ENCODE data around the gene EFTUD2. TPM values are rescaled to one million over a fixed set of nuclear protein-coding genes. Genes with fewer than 3 reads are reported as not detected.

Gene EFTUD2
- total and polyA plus RNA-seq, 9 of the 15 experiments (the other 6 are each of a cell fraction or from before 2014, with no cell fraction given), result 65.8 to 362 (median 218) TPM

DNA sequence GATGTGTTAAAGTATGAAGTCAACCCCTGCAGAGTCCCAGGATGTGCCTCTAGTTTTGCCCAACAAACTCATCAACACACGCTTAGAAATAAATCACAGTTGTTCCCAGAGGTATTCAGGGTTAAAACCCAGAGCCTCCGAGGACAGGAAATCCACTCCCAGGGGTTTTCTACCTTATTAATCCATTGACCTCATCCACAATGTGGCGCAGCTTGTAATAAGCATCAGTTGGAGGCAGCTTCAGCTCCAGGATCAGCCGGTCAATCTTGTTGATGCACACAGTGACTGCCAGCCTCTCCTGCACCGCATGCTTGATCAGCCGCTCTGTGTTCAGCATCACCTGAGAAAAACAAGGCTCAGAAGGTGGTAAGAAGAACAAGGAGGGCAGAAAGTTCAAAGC, 23.5 kb downstream of the EFTUD2 start:
- Histone ChIP-seq H3K27ac (ENCODE audit: extremely low read depth, low read depth, low read length) (no peak overlapping the region), H4K20me1 (replicated peaks; ENCODE audit: control insufficient read depth, insufficient read depth, low read length) (no peaks in the 10 kb centered on the region), H3K9ac (ENCODE audit: insufficient read depth in 1 of 2, low read depth in 2 of 2, low read length in 2 of 2) (no peak overlapping the region), H2AFZ (ENCODE audit: low read depth, low read length) (no peak overlapping the region), H3K79me2 (ENCODE audit: control insufficient read depth, insufficient read depth, low read length) (no peaks in the 10 kb centered on the region), H3K4me3 (no peak overlapping the region), H3K4me1 (replicated peaks in 1 of 2; ENCODE audit: control insufficient read depth in 2 of 2, insufficient read depth in 2 of 2, low read length in 2 of 2) (no peaks in the 10 kb centered on the region), H3K36me3 (ENCODE audit: control insufficient read depth, insufficient read depth, low read length) (peaks cover 85% of the 10 kb centered on the region), H3K9me1 (ENCODE audit: control insufficient read depth, insufficient read depth, low read length) (no peaks in the 10 kb centered on the region), H3K4me2 (ENCODE audit: insufficient read depth, low read length) (no peak overlapping the region), H3K27me3 (ENCODE audit: control insufficient read depth in 2 of 2, insufficient read depth in 2 of 2, low read length in 2 of 2) (no peaks in the 10 kb centered on the region), H3K9me3 (replicated peaks; ENCODE audit: control insufficient read depth, insufficient read depth, low read depth, low read length) (no peaks in the 10 kb centered on the region)
- TF ChIP-seq, protein P1, sequence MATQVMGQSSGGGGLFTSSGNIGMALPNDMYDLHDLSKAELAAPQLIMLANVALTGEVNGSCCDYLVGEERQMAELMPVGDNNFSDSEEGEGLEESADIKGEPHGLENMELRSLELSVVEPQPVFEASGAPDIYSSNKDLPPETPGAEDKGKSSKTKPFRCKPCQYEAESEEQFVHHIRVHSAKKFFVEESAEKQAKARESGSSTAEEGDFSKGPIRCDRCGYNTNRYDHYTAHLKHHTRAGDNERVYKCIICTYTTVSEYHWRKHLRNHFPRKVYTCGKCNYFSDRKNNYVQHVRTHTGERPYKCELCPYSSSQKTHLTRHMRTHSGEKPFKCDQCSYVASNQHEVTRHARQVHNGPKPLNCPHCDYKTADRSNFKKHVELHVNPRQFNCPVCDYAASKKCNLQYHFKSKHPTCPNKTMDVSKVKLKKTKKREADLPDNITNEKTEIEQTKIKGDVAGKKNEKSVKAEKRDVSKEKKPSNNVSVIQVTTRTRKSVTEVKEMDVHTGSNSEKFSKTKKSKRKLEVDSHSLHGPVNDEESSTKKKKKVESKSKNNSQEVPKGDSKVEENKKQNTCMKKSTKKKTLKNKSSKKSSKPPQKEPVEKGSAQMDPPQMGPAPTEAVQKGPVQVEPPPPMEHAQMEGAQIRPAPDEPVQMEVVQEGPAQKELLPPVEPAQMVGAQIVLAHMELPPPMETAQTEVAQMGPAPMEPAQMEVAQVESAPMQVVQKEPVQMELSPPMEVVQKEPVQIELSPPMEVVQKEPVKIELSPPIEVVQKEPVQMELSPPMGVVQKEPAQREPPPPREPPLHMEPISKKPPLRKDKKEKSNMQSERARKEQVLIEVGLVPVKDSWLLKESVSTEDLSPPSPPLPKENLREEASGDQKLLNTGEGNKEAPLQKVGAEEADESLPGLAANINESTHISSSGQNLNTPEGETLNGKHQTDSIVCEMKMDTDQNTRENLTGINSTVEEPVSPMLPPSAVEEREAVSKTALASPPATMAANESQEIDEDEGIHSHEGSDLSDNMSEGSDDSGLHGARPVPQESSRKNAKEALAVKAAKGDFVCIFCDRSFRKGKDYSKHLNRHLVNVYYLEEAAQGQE (IDR thresholded peaks at IDR 0.05; ENCODE audit: borderline replicate concordance), result no peak
- TF ChIP-seq, protein P1 (CRISPR knock-in tag; IDR thresholded peaks at IDR 0.05; ENCODE audit: low read depth), result no peak
- TF ChIP-seq MCM2 (IDR thresholded peaks at IDR 0.05; ENCODE audit: low read depth) (no peak), MEIS2 (IDR thresholded peaks at IDR 0.05; ENCODE audit: partially characterized antibody) (no peak)
- no peak for FAIRE-seq
- intact Hi-C loops (cut with micrococcal nuclease) (no loop called here), in situ Hi-C loops (cut with MboI) (no loop called here)
- BruUV-seq (replicated peaks), result no TSS peak
- ATAC-seq, result no peak
- POLR2A ChIA-PET, result interaction anchor here (0.6 kb wide), 1 partner anchor 211 kb away, joined by 4 read pairs; no protein-coding TSS in a partner anchor
- WGBS (ENCODE audit: insufficient coverage, low coverage, missing lambda C conversion rate), result 95% methylated on average over 6 of the region's 6 CpGs
- CTCF ChIA-PET (ENCODE audit: low intra/inter-chr PET ratio), result no interaction called here
- DNase-seq (ENCODE audit: extremely low read depth in 1 of 4, low spot score in 3 of 4), result no peak

All from K562 (cell line).